Urothelium cell line (cell line): Measurements from ENCODE around the gene DTD1.
"Not testable (repeated sequence)": the region's sequence is repeated elsewhere in the genome, so short reads cannot be mapped to it uniquely, and the experiment has no call there.

ENCODE experiments used
- DNase-seq: peaks from one replicate; pipeline ENCODE4 v3.0.0; 2011; ENCODE audit warnings: low spot score, mixed read lengths
- FAIRE-seq: peaks from 2 replicates; lab custom pipeline; 2011; peaks lifted over from hg19 to GRCh38; lab: Jason Lieb, UNC

Gene DTD1

GRCh38 chr20:18737140-18737539 lies 149.3 kb downstream of the DTD1 start:
- DNase-seq, result no peak
- no peak for FAIRE-seq

- DNase-seq (no peak), FAIRE-seq (no peak)
Measured at GRCh38 chr20:18738055-18738454, 150.2 kb downstream of the DTD1 start.

GRCh38 chr20:18738888-18739287 lies 151.0 kb downstream of the DTD1 start:
- DNase-seq (no peak), FAIRE-seq (no peak)

GRCh38 chr20:18739751-18740166 lies 151.9 kb downstream of the DTD1 start:
- FAIRE-seq (no peak), DNase-seq (no peak)

GRCh38 chr20:18740726-18741125 lies 152.9 kb downstream of the DTD1 start:
- FAIRE-seq, result no peak
- no peak for DNase-seq

- no peak for FAIRE-seq
- DNase-seq, result no peak
Measured at GRCh38 chr20:18742841-18743240, 155.0 kb downstream of the DTD1 start.

- no peak for DNase-seq
- no peak for FAIRE-seq
Measured at GRCh38 chr20:18743665-18744440, 156.0 kb downstream of the DTD1 start.

GRCh38 chr20:18747090-18747489 lies 159.2 kb downstream of the DTD1 start:
- FAIRE-seq, result no peak
- no peak for DNase-seq

- FAIRE-seq (no peak), DNase-seq (no peak)
Measured at GRCh38 chr20:18748987-18749386, 161.1 kb downstream of the DTD1 start.

GRCh38 chr20:18749528-18749927 lies 161.7 kb downstream of the DTD1 start:
- no peak for DNase-seq
- no peak for FAIRE-seq

GRCh38 chr20:18750735-18751134 lies 162.9 kb downstream of the DTD1 start:
- FAIRE-seq (no peak), DNase-seq (no peak)

GRCh38 chr20:18754030-18754652 lies 166.3 kb downstream of the DTD1 start:
- FAIRE-seq (no peak), DNase-seq (no peak)

GRCh38 chr20:18754653-18755045 lies 166.8 kb downstream of the DTD1 start:
- FAIRE-seq, result no peak
- DNase-seq, result no peak

GRCh38 chr20:18760852-18761251 lies 173.0 kb downstream of the DTD1 start:
- FAIRE-seq, DNase-seq: not testable (repeated sequence)

GRCh38 chr20:18767676-18768075 lies 179.8 kb downstream of the DTD1 start:
- DNase-seq, result no peak
- FAIRE-seq, result no peak

GRCh38 chr20:18773566-18773965 lies 185.7 kb downstream of the DTD1 start:
- DNase-seq (no peak), FAIRE-seq (no peak)

- no peak for FAIRE-seq
- DNase-seq, result no peak
Measured at GRCh38 chr20:18774207-18774606, 186.4 kb downstream of the DTD1 start.

GRCh38 chr20:18775633-18776032 lies 187.8 kb downstream of the DTD1 start:
- no peak for DNase-seq
- FAIRE-seq, result no peak

- DNase-seq, result no peak
- FAIRE-seq, result no peak
Measured at GRCh38 chr20:18778690-18779392, 191.0 kb downstream of the DTD1 start.

- no peak for FAIRE-seq
Measured at GRCh38 chr20:18780385-18781130, 192.7 kb downstream of the DTD1 start.

GRCh38 chr20:18781509-18781908 lies 193.7 kb downstream of the DTD1 start:
- DNase-seq, result no peak
- FAIRE-seq, result no peak

More at GRCh38 chr20:18780385-18781130, 192.7 kb downstream of the DTD1 start:
- no peak for DNase-seq
